Measurements from ENCODE around the gene ACOT7. TPM values are rescaled to one million over a fixed set of nuclear protein-coding genes. Genes with fewer than 3 reads are reported as not detected.

ACOT7 gene
- total and polyA plus RNA-seq, 2 of the 13 experiments (the other 11 are each of a cell fraction or from before 2014, with no cell fraction given) = 33.0 to 55.8 TPM

- TF ChIP-seq BCLAF1 (IDR thresholded peaks at IDR 0.05) (no peak), ZNF235 (CRISPR knock-in tag; IDR thresholded peaks at IDR 0.05; ENCODE audit: borderline replicate concordance) (no peak), HNF4A (CRISPR knock-in tag; IDR thresholded peaks at IDR 0.05) (peak; percentile 48; the same call in 1 of the 2 replicates), HOXA9 (CRISPR knock-in tag; IDR thresholded peaks at IDR 0.05; ENCODE audit: borderline replicate concordance) (no peak), ZNF788 (CRISPR knock-in tag; IDR thresholded peaks at IDR 0.05; ENCODE audit: borderline replicate concordance) (0 out of 2 replicates have a peak, but pooled peaks have one; percentile 55), PRPF4 (IDR thresholded peaks at IDR 0.05; ENCODE audit: low read depth, low read length, poor library complexity, severe bottlenecking) (no peak), RFXANK (CRISPR knock-in tag; IDR thresholded peaks at IDR 0.05) (no peak), GATAD1 (CRISPR knock-in tag; IDR thresholded peaks at IDR 0.05) (peak; percentile 40), ATM (IDR thresholded peaks at IDR 0.05; ENCODE audit: borderline replicate concordance) (no peak), ZSCAN12 (CRISPR knock-in tag; IDR thresholded peaks at IDR 0.05) (no peak), KDM1A (CRISPR knock-in tag; IDR thresholded peaks at IDR 0.05) (no peak), CSRNP2 (CRISPR knock-in tag; conservative IDR thresholded peaks at IDR 0.05; ENCODE audit: low read depth) (no peak), RAD51 (IDR thresholded peaks at IDR 0.05; ENCODE audit: borderline replicate concordance) (no peak), ZNF282 (IDR thresholded peaks at IDR 0.05; ENCODE audit: partially characterized antibody) (no peak), ZMYM3 (CRISPR knock-in tag; IDR thresholded peaks at IDR 0.05) (peak; percentile 33; the same call in 1 of the 2 replicates), ADNP (CRISPR knock-in tag; IDR thresholded peaks at IDR 0.05) (no peak), KAT2B (IDR thresholded peaks at IDR 0.05; ENCODE audit: borderline replicate concordance, low read depth, low read length) (no peak), POLR2A (IDR thresholded peaks at IDR 0.05; ENCODE audit: insufficient read depth in 1 of 2, low read depth in 2 of 2, low read length in 2 of 2) (0 out of 4 replicates have a peak, but pooled peaks of 1 of the 2 experiments have one; percentile 43), CCAR2 (optimal IDR thresholded peaks at IDR 0.05; ENCODE audit: low read depth, low read length) (no peak)
- TF ChIP-seq, protein P1, sequence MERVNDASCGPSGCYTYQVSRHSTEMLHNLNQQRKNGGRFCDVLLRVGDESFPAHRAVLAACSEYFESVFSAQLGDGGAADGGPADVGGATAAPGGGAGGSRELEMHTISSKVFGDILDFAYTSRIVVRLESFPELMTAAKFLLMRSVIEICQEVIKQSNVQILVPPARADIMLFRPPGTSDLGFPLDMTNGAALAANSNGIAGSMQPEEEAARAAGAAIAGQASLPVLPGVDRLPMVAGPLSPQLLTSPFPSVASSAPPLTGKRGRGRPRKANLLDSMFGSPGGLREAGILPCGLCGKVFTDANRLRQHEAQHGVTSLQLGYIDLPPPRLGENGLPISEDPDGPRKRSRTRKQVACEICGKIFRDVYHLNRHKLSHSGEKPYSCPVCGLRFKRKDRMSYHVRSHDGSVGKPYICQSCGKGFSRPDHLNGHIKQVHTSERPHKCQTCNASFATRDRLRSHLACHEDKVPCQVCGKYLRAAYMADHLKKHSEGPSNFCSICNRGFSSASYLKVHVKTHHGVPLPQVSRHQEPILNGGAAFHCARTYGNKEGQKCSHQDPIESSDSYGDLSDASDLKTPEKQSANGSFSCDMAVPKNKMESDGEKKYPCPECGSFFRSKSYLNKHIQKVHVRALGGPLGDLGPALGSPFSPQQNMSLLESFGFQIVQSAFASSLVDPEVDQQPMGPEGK (CRISPR knock-in tag; IDR thresholded peaks at IDR 0.05) = peak; percentile 99
- TF ChIP-seq, protein P2, sequence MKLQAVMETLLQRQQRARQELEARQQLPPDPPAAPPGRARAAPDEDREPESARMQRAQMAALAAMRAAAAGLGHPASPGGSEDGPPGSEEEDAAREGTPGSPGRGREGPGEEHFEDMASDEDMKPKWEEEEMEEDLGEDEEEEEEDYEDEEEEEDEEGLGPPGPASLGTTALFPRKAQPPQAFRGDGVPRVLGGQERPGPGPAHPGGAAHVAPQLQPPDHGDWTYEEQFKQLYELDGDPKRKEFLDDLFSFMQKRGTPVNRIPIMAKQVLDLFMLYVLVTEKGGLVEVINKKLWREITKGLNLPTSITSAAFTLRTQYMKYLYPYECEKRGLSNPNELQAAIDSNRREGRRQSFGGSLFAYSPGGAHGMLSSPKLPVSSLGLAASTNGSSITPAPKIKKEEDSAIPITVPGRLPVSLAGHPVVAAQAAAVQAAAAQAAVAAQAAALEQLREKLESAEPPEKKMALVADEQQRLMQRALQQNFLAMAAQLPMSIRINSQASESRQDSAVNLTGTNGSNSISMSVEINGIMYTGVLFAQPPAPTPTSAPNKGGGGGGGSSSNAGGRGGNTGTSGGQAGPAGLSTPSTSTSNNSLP (IDR thresholded peaks at IDR 0.05; ENCODE audit: low read depth, low read length) = peak; percentile 86
Measured at GRCh38 chr1:6359216-6360116, 34.1 kb downstream of the ACOT7 start (continued).

Data from HepG2 (cell line).